ENCODE results near the gene HRK. TPM values are rescaled to one million over a fixed set of nuclear protein-coding genes. Genes with fewer than 3 reads are reported as not detected.

HRK gene
- total RNA-seq = not detected

GRCh38 chr12:116881325-116881876 is at the start of gene HRK:
TSS of gene HRK (minus strand) at chr12:116881441. CDS start at chr12:116881307, 134 bp downstream.

GRCh38 chr12:116910645-116911451 is 29.6 kb upstream of the HRK start, which contains the start of gene FBXW8:
TSS of gene FBXW8 (plus strand) at chr12:116910950. CDS start at chr12:116911038, 88 bp downstream.

Other genes starting within 250 kb of the HRK start
- 10 to 100 TPM; 29.6 to 32.6 TPM for gene SPRING1, start 143.4 kb downstream of the HRK start, total RNA-seq
- 10 to 100 TPM; 11.2 to 12.9 TPM for gene RNFT2, start 143.1 kb downstream of the HRK start, total RNA-seq
- gene FBXW8, start 29.5 kb upstream of the HRK start, total RNA-seq = 10 to 100 TPM; 14.6 to 15.1 TPM
- 10 to 100 TPM; 18.0 to 19.0 TPM for gene TESC, start 218.0 kb upstream of the HRK start, total RNA-seq